HG02973 (cell line): ENCODE results near the gene RAB12.
"Not testable (repeated sequence)": the region's sequence is repeated elsewhere in the genome, so short reads cannot be mapped to it uniquely, and the experiment has no call there.

ENCODE experiments used
- ATAC-seq: cut with Tn5 transposase; IDR thresholded peaks from one replicate; pipeline ENCODE4 v1.9.1; 2021; ENCODE audit warnings: moderate library complexity; ENCODE audit not compliant: unreplicated experiment

Gene RAB12

DNA sequence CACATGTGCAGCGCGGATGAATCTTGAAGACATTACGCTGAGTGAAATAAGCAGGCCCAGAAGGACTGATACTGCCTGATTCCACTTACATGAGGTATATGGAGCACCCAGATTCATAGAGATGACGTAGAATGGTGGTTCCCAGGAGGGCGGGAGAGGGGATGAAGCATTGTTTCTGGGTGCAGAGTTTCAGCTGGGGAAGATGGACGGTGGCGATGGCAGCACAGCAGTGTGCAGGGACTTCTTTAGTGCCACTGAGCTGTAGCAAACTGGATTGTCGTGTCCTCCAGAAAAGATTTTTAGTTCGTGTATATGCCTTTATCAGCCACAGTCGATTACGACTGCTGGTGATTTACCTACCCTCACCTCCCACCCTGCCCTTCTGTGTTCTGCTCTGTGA, 30.5 kb downstream of the RAB12 start:
- no peak for ATAC-seq

DNA sequence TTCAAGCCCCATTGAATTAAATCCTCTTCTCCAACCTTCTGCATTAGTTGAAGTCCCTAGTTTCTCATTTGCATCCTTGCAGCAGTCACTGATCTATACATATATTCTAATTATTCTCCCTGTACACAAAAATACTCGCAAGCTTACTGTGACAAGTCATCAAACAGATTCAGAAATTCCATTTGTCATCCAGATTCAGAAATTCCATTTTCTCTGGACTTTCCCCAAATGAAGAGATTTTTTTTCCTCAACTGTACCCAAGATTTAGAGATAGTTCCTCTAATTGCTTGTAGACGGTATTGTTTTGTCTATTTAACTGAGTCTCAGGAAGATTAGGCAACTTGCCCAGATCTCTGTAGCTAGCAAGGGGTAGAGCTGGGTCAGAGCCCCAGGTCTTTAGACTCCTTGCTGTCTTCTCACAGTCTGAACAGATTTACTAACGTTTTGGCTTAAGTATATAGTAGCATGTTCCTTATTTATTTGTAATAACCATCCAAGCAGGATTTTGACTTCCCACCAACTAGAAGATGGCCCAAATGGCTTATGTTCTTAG, 34.2 kb downstream of the RAB12 start:
- no peak for ATAC-seq

DNA sequence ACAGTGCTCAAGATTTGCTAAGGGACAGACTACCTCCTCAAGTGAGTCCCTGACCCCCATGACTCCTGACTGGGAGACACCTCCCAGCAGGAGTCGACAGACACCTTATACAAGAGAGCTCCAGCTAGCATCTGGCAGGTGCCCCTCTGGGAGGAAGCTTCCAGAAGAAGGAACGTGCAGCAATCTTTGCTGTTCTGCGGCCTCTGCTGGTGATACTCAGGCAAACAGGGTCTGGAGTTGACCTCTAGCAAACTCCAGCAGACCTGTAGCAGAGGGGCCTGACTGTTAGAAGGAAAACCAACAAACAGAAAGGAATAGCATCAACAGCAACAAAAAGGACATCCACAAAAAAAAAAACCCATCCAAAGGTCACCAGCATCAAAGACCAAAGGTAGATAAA, 38.1 kb downstream of the RAB12 start:
- ATAC-seq, result not testable (repeated sequence)

DNA sequence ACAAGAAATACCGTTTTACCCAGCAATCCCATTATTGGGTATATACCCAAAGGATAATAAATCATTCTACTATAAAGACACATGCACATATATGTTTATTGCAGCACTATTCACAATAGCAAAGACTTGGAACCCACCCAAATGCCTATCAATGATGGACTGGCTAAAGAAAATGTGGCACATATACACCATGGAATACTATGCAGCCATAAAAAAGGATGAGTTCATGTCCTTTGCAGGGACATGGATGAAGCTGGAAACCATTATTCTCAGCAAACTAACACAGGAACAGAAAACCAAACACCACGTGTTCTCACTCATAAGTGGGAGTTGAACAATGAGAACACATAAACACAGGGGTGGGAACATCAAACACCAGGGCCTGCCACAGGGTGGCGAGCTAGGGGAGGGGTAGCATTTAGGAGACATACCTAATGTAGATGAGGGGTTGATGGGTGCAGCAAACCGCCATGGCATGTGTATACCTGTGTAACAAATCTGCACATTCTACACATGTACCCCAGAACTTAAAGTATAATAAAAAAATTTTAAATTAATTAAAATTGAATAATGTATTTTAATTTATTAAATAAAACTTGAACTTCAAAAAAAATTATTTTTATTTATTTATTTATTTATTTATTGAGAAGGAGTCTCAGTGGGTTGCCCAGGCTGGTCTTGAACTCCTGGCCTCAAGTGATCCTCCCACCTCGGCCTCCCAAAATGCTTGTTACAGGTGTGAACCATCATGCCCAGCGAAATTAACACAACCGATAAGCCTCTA, 42.4 kb downstream of the RAB12 start:
- not testable (repeated sequence) for ATAC-seq

DNA sequence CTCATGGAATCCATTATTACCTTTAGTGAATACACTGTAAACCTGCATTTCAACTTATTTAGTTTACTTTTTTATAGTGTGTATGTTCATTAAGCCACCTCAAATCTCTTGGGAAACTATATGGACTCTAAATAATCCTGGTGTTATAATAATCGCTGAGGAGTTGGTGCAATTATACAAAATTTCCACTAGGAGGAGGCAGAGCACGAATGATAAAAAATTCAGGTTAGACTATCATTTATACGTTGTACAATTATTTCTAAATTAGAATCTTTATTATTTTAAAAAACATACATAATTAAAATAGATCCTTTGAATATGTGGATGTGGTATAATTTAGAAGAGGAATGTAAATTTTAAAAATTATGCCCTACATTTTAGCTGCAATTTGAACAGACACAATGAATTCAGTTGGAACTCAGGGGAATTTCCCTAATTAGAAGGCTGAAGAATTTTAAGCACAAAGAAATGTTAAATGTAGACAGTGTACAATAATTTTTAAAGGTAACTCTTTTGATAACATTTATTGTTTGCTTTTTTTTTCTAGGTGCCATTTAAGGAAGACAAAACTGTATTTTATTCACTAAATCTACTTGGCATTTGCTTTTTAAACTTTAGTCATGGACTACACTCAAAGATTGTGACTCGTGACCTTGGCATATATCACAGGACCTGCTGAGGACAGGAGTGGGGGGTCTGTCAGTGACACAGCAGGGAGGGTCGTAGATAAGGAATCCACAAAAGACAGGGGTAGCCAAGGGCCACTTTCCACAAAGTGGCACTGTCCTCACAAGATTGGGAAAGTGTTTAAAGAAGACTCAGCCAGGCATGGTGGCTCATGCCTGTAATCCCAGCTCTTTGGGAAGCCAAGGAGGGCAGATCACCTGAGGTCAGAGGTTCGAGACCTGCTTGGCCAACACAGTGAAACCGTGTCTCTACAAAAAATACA, 45.5 kb downstream of the RAB12 start:
- ATAC-seq, result no peak

DNA sequence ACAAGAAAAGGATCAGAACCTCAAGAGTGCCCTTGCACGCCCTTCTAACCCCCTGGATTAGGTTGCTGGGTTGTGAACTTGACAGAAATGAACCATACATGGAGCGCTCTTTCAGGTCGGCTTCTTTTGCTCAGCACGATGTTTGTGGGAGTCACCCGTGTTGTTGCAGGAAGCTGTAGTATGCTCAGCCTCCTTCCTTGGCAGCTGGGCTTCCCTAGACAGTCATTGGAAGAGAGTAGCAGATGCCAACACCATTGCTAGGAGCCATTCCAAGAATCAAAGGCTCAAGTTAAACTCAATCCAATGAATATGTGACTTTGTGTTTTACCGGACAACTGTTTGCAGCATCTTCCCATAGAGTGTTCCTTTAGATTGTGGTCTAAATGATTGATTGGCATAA, 47.0 kb downstream of the RAB12 start:
- no peak for ATAC-seq

DNA sequence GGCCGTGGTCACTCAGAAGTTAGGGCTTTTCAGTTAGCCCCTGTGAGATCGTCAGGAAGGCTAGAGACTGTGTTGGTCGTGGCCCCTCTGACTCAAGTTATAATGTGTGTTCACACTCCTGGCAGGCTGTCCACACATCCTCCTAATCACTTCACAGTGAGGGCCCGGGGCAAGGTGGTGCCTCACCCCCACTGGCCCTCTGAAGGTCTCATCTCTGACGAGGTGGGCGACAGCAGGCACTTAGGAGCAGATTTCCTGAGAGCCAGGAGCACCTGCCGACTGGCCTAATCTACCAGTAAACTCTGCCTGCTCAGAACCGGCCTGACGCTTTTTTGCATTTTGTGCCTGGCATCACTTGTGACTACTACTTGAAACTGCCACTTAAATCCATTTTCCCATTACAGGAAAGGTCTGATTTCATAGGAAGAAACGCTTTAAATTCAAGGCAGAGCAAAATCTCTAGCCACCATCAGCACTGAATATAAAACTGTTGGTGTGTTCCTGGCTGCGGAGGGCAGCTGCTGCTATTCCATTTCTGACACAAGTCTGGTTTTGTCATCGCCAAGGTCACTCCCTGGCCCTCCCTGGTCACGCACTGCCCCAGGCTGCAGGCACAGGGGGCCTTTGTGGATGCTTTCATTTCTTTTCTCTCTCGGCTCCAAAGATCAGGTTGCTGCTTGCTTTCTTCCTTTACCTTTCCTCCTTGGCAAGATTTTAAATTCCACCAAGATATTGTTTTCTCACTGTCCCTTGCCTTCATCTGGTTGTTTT, 48.0 kb downstream of the RAB12 start:
- no peak for ATAC-seq

DNA sequence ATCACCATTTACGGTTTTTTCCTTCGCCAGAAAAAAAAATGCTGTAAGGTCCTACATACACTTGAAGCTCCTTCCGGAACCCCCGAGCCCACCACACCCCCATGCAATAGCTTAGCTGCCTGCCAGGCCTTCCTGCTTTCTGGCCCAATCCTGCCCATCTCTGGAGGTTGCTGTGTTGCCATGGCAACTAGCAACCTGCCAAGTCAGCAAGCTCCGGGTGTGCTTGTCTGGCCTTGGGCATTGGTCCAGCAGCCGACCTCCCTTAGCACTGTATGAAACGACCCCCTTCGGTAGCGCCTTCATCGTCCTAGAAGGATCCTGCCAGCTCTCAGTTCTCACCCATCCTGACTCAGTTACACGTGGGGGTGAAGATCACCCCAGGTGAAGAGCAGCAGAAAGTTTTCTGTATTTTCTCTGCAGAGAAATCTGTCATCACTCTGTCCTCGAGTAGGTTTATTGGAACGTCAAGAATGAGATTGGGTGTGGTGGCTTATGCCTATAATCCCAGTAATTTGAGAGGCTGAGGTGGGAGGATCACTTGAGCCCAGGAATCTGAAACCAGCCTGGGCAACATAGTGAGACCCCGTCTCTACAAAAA, 48.7 kb downstream of the RAB12 start:
- ATAC-seq, result no peak

DNA sequence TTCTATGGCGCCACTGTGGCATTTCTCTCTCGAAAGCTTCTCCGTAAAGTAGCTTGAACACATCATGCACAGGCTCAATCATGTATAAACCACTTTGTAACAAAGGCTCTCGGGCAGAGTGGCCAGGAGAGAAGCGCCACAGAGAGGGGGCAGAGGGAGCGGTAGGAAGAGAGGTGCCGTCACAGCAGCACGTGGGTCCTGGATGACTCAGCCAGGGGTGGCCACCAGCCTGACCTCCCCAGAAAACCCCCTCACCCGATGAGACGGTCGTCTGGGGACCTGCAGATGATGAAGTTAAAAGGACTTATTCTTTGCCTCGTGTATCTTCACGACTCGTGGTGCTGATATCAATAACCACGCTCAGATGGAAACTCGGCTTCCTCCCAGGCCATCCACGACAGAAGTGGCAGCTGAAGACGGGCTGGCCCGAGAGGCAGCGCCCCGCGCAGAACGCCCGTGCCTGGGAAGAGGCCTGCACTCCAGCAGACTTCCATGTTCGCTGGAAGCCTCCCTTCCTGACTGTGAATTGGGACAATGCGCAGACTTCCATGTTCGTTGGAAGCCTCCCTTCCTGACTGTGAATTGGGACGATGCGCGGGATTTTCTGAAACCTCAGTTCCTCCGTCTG, 49.7 kb downstream of the RAB12 start:
- no peak for ATAC-seq

DNA sequence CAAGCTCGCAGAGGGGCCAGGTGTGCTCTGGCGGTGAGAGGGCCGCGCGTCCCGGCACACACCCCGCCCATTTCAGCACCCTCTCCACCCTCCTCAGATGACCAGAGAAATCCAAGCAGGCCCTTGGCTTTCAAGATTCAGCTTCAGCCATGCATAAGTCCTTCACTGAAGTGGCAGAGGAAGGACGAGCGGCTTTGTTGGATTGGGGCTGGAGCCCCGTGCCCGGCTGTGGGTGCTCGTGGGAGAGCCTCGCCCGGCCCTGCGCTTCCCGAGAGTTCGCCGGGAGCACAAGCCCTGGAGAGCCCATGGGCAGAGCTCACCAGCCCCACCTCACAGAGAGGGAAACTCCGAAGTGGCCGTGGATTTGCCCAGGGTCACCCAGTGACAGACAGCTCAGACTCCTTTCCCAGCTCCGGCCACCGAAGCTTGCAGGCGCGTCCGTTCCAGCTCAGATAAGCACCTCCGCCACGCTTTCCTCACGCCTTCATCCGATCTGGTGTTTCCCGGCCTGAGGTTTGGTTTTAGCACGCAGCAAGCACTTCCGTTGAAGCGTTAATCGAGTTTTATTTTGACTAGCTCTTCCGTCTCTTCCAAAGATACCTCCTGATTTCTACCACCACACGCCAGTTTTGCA, 50.5 kb downstream of the RAB12 start:
- ATAC-seq, result no peak

DNA sequence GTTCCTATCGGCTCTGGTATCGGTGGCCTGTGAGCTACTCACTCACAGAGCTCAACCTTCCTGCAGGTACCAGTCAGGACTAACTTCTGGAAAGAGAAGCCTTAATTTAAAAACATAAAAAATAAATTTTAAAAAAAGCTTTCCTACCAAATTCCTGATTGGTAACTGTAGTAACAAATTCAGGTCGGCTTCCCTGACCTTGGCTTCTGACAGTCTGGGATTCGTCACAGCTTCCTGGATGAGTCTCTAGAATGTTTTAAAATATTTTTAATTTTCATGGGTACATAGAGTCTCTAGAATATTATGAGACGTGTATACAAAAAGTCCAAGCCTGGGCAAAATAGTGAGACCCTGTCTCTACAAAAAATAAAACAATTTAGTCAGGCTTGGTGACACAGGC, 51.1 kb downstream of the RAB12 start:
- no peak for ATAC-seq

DNA sequence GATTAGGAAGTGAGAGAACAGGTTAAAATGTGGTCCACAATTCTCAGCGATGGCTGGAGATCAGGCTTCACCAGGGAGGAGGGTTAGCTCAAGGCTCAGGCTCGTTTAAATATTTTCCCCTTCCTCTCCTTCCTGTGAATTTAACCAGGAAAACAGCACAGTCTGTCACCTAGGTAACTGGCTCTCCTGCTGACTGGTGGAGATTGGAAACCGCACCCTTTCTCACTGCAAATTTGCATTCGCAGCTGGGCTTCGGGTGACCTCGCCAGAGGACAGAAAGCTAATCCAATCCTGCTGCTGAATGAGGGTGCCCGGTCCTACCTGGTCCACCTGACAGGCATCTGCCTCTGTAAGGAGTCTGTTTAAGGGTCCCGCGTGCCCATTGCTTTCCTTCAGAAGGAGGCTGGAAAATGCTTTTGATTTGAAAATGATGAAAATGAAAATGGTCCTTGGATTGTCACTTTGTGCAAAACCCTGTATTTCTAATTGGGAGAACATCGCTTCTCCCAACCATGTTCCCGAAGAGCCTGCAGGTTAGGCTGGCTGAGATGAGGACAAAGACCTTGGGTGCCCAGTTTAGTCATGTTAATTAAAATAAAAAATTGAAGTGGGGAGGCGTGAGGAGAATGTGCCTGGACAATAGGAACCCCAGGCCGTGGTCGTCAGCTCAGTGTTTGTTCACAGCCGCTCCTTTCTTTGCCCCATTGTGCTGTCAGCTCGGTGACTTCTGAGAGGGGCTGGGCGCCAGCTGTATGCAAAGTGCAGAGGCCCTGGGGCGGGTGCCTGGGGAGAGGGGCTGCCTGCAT, 52.7 kb downstream of the RAB12 start:
- no peak for ATAC-seq

DNA sequence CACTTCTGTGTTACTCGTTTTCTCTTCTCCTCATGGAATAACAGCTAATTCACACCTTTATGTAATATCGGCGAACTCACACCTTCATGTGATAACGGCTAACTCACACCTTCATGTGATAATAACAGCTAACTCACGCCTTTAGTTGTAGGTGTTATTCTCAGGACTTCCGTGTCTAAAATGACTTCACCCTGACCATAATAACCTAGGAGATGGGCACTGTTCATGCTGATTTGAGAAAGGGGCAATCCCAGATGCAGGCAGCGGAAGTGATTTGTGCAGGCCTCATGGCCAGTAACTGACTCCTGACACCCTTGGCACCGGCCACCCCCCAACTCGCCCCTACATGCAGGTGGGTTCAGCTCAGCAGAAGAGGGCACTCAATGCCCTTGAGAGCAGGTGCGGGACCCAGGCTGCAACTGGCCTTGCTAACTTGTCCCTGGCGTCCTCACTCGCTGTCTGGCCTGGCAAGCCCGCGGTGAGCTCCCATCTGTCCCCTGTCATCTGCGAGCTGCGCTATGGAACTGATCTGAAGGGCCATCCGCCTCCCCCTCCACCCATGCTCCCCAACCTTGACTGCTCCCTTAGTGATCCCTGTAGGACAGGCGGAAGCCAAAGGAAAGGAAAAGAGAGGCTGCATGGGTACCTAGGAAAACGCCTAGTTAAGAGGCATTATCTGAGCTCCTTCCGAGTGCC, 53.5 kb downstream of the RAB12 start:
- ATAC-seq, result no peak

DNA sequence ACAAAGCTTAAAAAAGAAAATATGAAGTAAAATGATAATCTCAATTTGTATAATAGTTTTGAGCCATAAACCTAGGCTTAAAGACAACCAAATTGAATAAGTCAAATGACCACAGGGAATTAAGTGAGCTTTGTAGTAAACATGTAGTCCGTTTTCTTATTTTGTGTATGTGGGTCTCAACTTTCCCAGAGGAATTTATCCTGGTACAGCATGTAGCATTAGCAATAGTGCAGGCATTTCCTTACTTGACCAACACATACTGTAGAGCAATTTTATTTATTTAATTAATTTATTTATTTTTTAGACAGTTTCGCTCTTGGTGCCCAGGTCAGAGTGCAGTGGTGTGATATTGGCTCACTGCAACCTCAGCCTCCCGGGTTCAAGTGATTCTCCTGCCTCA, 58.6 kb downstream of the RAB12 start:
- no peak for ATAC-seq

DNA sequence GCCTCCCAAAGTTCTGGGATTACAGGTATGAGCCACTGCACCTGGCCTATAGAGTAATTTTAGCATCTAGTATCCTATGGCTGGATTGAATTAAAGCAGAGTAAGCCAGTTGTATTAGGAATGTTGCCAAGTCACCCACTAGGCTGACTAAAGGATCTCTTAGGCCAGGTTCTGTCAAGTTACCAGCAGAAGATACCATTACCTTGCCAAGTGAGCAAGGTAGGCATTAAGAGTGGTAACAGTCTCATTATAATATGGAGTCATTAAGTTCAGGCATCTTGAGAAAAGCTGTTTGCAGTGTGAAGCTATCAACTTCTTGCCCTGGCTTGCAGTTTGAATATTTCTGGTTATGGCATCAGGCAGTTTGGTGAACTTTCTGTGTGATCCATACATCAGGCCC, 59.1 kb downstream of the RAB12 start:
- no peak for ATAC-seq

DNA sequence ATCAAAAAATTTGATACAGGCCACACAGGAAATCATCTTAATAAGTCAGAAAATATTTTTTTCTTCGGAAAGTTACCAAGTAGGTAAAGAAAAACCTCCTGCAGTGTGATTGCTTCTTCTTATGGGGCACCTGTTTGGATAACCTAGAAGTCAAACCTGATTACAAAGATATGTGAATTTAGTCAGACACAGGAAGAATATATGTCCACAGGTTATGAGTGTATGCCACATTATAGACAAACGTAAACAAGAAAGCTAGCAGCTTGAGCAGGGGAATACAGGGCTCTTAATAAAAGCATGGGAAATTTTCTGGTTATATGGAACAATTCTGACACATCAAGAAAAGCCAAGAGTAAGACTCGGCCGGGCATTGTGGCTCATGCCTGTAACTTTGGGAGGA, 60.3 kb downstream of the RAB12 start:
- ATAC-seq, result no peak

DNA sequence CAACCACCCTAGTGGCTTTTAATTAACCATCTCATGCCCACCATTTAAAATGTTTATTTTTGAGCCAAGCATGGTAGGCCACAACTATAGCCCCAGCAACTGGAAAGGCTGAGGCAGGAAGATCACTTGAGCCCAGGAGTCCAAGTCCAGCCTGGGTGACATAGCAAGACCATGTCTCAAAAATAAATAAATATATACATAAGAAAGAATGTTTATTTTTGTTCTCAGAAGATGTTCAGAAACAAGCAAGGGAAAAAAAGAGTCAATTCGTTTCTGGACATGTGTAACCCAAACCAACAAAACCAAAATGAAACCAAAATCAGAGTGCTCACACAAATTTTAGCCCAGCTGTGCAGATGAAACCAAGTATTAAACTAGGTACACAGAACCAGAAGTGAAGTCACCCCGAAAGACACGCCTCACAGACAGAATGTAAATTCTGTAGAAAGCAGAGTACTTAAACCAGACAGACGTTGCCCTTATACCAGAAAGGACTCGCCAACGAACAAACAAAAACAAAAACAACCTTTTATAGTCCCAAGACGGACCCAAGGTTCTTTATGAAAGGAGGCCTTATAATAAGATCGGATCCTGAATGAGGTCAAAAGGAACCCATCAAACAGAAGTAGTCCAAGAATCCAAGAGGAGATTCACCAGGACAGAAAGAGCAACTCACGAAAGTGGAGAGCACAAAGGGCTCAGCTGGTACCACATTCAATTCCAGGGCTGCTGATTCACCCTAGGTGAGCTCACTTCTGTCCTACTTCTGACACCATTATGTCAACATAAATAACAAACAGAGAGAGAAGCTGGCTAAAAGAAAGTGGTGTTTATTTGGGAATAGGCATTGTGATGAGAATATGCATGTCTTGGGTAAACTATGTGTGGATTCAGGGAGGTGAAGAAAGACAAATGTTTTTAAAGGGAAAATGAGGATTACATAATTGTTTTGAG, 64.3 kb downstream of the RAB12 start:
- ATAC-seq, result peak; percentile 71
